Mesenchymal stem cell (in vitro differentiated cells and primary cell): ENCODE results near the gene ELMO1.

Experiments used
- DNase-seq: peaks from one replicate; pipeline ENCODE4 v3.0.0-alpha.2; 2013
- H2AFZ ChIP-seq: one replicate; pipeline ENCODE4 v1.6.1; 2013; ENCODE audit warnings: low read depth, mild to moderate bottlenecking, control low read depth, inconsistent platforms, low read length, moderate library complexity
- H2AK5ac ChIP-seq: 2 replicates; pipeline ENCODE4 v1.6.1; 2013; ENCODE audit warnings: low read length, moderate library complexity, mild to moderate bottlenecking, inconsistent platforms; ENCODE audit not compliant: severe bottlenecking
- H2BK120ac ChIP-seq: one replicate; pipeline ENCODE4 v1.6.1; 2013; ENCODE audit warnings: low read depth, mild to moderate bottlenecking, inconsistent platforms, low read length, moderate library complexity
- H2BK12ac ChIP-seq, 2 experiments: one replicate each; pipeline ENCODE4 v1.6.1; 2013; ENCODE audit warnings: inconsistent platforms in 2 of 2, low read length in 2 of 2, mild to moderate bottlenecking in 2 of 2, moderate library complexity in 2 of 2, control low read depth in 1 of 2
- H2BK15ac ChIP-seq: one replicate; pipeline ENCODE4 v1.6.1; 2013; ENCODE audit warnings: mild to moderate bottlenecking, low read depth, inconsistent platforms; ENCODE audit not compliant: poor library complexity, severe bottlenecking
- H2BK5ac ChIP-seq: 2 replicates; pipeline ENCODE4 v1.6.1; 2013; ENCODE audit warnings: low read depth, mild to moderate bottlenecking, low read length, control low read depth, inconsistent platforms; ENCODE audit not compliant: poor library complexity, severe bottlenecking
- H3K14ac ChIP-seq, 2 experiments: one replicate each; pipeline ENCODE4 v1.6.1; 2013; ENCODE audit warnings: inconsistent platforms in 2 of 2, low read length in 2 of 2, control low read depth in 1 of 2, mild to moderate bottlenecking in 1 of 2, moderate library complexity in 1 of 2
- H3K18ac ChIP-seq, 2 experiments: one replicate each; pipeline ENCODE4 v1.6.1; 2013; ENCODE audit warnings: inconsistent platforms in 2 of 2, low read length in 2 of 2, control low read depth in 1 of 2, low read depth in 1 of 2, mild to moderate bottlenecking in 1 of 2
- H3K23ac ChIP-seq, 2 experiments: one replicate each; pipeline ENCODE4 v1.6.1; 2013; ENCODE audit warnings: inconsistent platforms in 2 of 2, low read length in 2 of 2, mild to moderate bottlenecking in 2 of 2, moderate library complexity in 2 of 2, control low read depth in 1 of 2
- H3K27ac ChIP-seq: 2 replicates; pipeline ENCODE4 v1.5.1; 2013; ENCODE audit warnings: mild to moderate bottlenecking, moderate library complexity, low read length, control low read depth, inconsistent platforms; ENCODE audit not compliant: poor library complexity, severe bottlenecking
- H3K27me3 ChIP-seq, 2 experiments: 2 replicates each; pipeline versions ENCODE4 v1.6.1 to v1.7.0; 2013; ENCODE audit warnings: low read length in 2 of 2, mild to moderate bottlenecking in 2 of 2, moderate library complexity in 2 of 2, control low read depth in 1 of 2, inconsistent platforms in 1 of 2; ENCODE audit not compliant: control insufficient read depth in 1 of 2, insufficient read depth in 1 of 2
- H3K36me3 ChIP-seq, 2 experiments: 2 replicates each; pipeline versions ENCODE4 v1.6.1 to v1.7.0; 2013; ENCODE audit warnings: low read length in 2 of 2, control low read depth in 1 of 2, inconsistent platforms in 1 of 2, low read depth in 1 of 2, mild to moderate bottlenecking in 1 of 2; ENCODE audit not compliant: insufficient read depth in 2 of 2, control insufficient read depth in 1 of 2
- H3K4ac ChIP-seq, 2 experiments: one replicate each; pipeline ENCODE4 v1.6.1; 2013; ENCODE audit warnings: inconsistent platforms in 2 of 2, low read length in 2 of 2, mild to moderate bottlenecking in 2 of 2, moderate library complexity in 2 of 2, control low read depth in 1 of 2, low read depth in 1 of 2
- H3K4me1 ChIP-seq: 2 replicates; pipeline ENCODE4 v1.6.1; 2013; ENCODE audit warnings: low read depth, low read length, control low read depth; ENCODE audit not compliant: control insufficient read depth, insufficient read depth
- H3K4me2 ChIP-seq: 2 replicates; pipeline ENCODE4 v1.6.1; 2013; ENCODE audit warnings: low read length, mild to moderate bottlenecking, inconsistent platforms; ENCODE audit not compliant: poor library complexity, severe bottlenecking
- H3K4me3 ChIP-seq, 2 experiments: 2 replicates each; pipeline versions ENCODE4 v1.5.1 to v1.7.0; 2013; ENCODE audit warnings: low read length in 2 of 2, mild to moderate bottlenecking in 2 of 2, control low read depth in 1 of 2, low read depth in 1 of 2; ENCODE audit not compliant: insufficient read depth in 1 of 2
- H3K79me1 ChIP-seq: replicated peaks from 2 replicates; pipeline ENCODE4 v1.6.1; 2013; ENCODE audit warnings: mild to moderate bottlenecking, control low read depth, low read length, inconsistent platforms; ENCODE audit not compliant: poor library complexity, severe bottlenecking
- H3K9ac ChIP-seq: 2 replicates; pipeline ENCODE4 v1.7.0; 2013; ENCODE audit warnings: mild to moderate bottlenecking, low read length, moderate library complexity
- H3K9me3 ChIP-seq: 2 replicates; pipeline ENCODE4 v1.7.0; 2013; ENCODE audit warnings: mild to moderate bottlenecking, low read length; ENCODE audit not compliant: control insufficient read depth
- H4K8ac ChIP-seq: one replicate; pipeline ENCODE4 v1.6.1; 2013; ENCODE audit warnings: inconsistent platforms, mild to moderate bottlenecking, low read length, moderate library complexity
- H4K91ac ChIP-seq: one replicate; pipeline ENCODE4 v1.6.1; 2013; ENCODE audit warnings: mild to moderate bottlenecking, low read length, inconsistent platforms
- WGBS: methylation state at CpG from one replicate; pipeline ENCODE4 v1.1.7; 2013; ENCODE audit warnings: mixed read lengths; 5-methylcytosine and 5-hydroxymethylcytosine counted together

The ELMO1 gene

GRCh38 chr7:37353949-37354655, 94.6 kb downstream of the ELMO1 start:
- Histone ChIP-seq H2BK120ac (no peak overlapping the region), H4K91ac (no peak overlapping the region), H4K8ac (no peak overlapping the region), H3K4ac (no peak overlapping the region), H3K27ac (no peak overlapping the region), H3K18ac (no peak overlapping the region), H2AK5ac (no peak overlapping the region), H3K4me2 (no peak overlapping the region), H3K9ac (peak overlapping the region; percentile 65), H3K14ac (no peak overlapping the region), H3K4me1 (no peaks in the 10 kb centered on the region), H3K9me3 (no peaks in the 10 kb centered on the region), H3K23ac (no peak overlapping the region), H3K36me3 (no peaks in the 10 kb centered on the region), H3K4me3 (no peak overlapping the region), H2AFZ (peak overlapping the region; percentile 14), H3K27me3 (no peaks in the 10 kb centered on the region), H2BK5ac (no peak overlapping the region), H2BK12ac (no peak overlapping the region), H3K79me1 (no peaks in the 10 kb centered on the region), H2BK15ac (no peak overlapping the region)
- DNase-seq: no peak
- 87% methylated on average over 5 of the region's 5 CpGs for WGBS

- H3K9me3 ChIP-seq: no peaks in the 10 kb centered on the region
- no peak for DNase-seq
- no peak overlapping the region for H3K27ac ChIP-seq
- no peak overlapping the region for H4K91ac ChIP-seq
- no peak overlapping the region for H3K9ac ChIP-seq
- no peak overlapping the region for H2BK15ac ChIP-seq
- H3K79me1 ChIP-seq: no peaks in the 10 kb centered on the region
- no peak overlapping the region for H2BK120ac ChIP-seq
- no peak overlapping the region for H3K4me2 ChIP-seq
- 92% methylated on average over 32 of the region's 32 CpGs for WGBS
- no peaks in the 10 kb centered on the region for H3K27me3 ChIP-seq
- no peak overlapping the region for H2AK5ac ChIP-seq
- no peak overlapping the region for H3K14ac ChIP-seq
- H3K36me3 ChIP-seq: no peaks in the 10 kb centered on the region
- no peak overlapping the region for H3K23ac ChIP-seq
- H3K4me3 ChIP-seq: no peak overlapping the region
- H4K8ac ChIP-seq: no peak overlapping the region
- no peaks in the 10 kb centered on the region for H3K4me1 ChIP-seq
- no peak overlapping the region for H2BK12ac ChIP-seq
- H3K18ac ChIP-seq: no peak overlapping the region
- no peak overlapping the region for H2BK5ac ChIP-seq
- peak overlapping the region; percentile 14 for H2AFZ ChIP-seq
- H3K4ac ChIP-seq: no peak overlapping the region
These were observed 95.4 kb downstream of the ELMO1 start for GRCh38 chr7:37352974-37353948.

- 90% methylated on average over 12 of the region's 13 CpGs for WGBS
- DNase-seq: no peak
- no peaks in the 10 kb centered on the region for H3K79me1 ChIP-seq
- H2BK12ac ChIP-seq: no peak overlapping the region
- no peak overlapping the region for H3K4ac ChIP-seq
- no peak overlapping the region for H2BK15ac ChIP-seq
- H3K9me3 ChIP-seq: no peaks in the 10 kb centered on the region
- no peak overlapping the region for H3K14ac ChIP-seq
- H3K27me3 ChIP-seq: no peaks in the 10 kb centered on the region
- no peak overlapping the region for H4K91ac ChIP-seq
- no peak overlapping the region for H2BK5ac ChIP-seq
- no peak overlapping the region for H3K9ac ChIP-seq
- H3K4me3 ChIP-seq: no peak overlapping the region
- no peak overlapping the region for H3K23ac ChIP-seq
- no peak overlapping the region for H3K4me2 ChIP-seq
- H3K18ac ChIP-seq: no peak overlapping the region
- H3K4me1 ChIP-seq: no peaks in the 10 kb centered on the region
- H2BK120ac ChIP-seq: no peak overlapping the region
- H4K8ac ChIP-seq: no peak overlapping the region
- H3K36me3 ChIP-seq: no peaks in the 10 kb centered on the region
- H2AK5ac ChIP-seq: no peak overlapping the region
- no peak overlapping the region for H3K27ac ChIP-seq
- no peak overlapping the region for H2AFZ ChIP-seq
These were observed 96.3 kb downstream of the ELMO1 start for GRCh38 chr7:37352251-37352880.

GRCh38 chr7:37351716-37352115, 96.9 kb downstream of the ELMO1 start:
- H3K4me2 ChIP-seq: no peak overlapping the region
- H3K4me1 ChIP-seq: no peaks in the 10 kb centered on the region
- H3K36me3 ChIP-seq: no peaks in the 10 kb centered on the region
- H2BK5ac ChIP-seq: no peak overlapping the region
- H2AFZ ChIP-seq: no peak overlapping the region
- 97% methylated on average over 2 of the region's 4 CpGs for WGBS
- H4K91ac ChIP-seq: no peak overlapping the region
- H3K27ac ChIP-seq: no peak overlapping the region
- no peak overlapping the region for H2AK5ac ChIP-seq
- no peak overlapping the region for H3K9ac ChIP-seq
- no peak overlapping the region for H3K18ac ChIP-seq
- no peak overlapping the region for H3K4me3 ChIP-seq
- no peaks in the 10 kb centered on the region for H3K27me3 ChIP-seq
- H3K4ac ChIP-seq: no peak overlapping the region
- no peaks in the 10 kb centered on the region for H3K9me3 ChIP-seq
- H3K14ac ChIP-seq: no peak overlapping the region
- no peak overlapping the region for H4K8ac ChIP-seq
- no peak overlapping the region for H2BK120ac ChIP-seq
- DNase-seq: no peak
- no peak overlapping the region for H3K23ac ChIP-seq
- H3K79me1 ChIP-seq: no peaks in the 10 kb centered on the region
- no peak overlapping the region for H2BK15ac ChIP-seq
- no peak overlapping the region for H2BK12ac ChIP-seq
